GM18870 (cell line): Measurements from ENCODE around the gene USO1.
"Not testable (repeated sequence)": the region's sequence is repeated elsewhere in the genome, so short reads cannot be mapped to it uniquely, and the experiment has no call there.

Source experiments
- ATAC-seq: cut with Tn5 transposase; IDR thresholded peaks from one replicate; pipeline ENCODE4 v1.9.1; 2021; ENCODE audit warnings: moderate library complexity; ENCODE audit not compliant: unreplicated experiment

Gene USO1

DNA sequence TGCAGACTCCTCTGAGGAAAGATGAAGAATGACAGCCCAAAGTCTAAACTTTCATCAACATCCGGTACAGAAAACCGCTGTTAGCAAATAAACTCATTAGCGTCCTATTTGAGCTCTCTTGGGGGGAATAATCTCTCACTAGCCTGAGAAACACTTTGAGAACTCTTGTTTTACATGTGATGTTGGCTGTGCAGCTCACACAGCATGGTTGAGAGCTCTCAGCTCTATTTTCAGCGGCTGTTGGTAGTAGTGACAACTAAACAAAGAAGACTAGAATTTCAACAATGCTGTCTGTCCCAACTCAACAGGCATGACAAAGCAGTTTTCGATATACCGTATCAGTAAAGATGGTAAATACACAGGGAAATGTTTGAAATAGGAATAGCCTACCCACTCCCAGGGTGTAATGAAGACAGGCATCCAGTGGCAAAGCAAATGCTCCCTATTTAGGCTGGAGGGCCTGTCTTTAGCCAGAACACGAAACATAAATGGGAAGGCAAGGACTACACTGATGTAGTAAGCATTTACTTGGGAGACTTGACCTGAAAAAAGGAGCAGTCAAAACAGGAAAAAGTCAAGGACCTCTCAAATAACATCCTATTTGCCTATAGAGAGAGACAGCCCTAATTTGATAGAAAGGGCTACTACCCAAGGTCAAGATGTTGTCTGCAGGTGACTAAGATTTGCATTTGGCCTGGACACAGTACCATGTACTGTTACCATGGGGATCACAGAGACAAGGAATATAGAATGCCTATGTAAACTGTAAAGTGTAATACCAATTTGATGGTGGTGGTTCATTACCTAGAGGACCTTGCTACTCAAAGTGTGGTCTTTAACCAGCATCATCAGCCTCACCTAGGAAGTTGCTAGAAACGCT lies 117.5 kb downstream of the USO1 start:
- ATAC-seq, result no peak

DNA sequence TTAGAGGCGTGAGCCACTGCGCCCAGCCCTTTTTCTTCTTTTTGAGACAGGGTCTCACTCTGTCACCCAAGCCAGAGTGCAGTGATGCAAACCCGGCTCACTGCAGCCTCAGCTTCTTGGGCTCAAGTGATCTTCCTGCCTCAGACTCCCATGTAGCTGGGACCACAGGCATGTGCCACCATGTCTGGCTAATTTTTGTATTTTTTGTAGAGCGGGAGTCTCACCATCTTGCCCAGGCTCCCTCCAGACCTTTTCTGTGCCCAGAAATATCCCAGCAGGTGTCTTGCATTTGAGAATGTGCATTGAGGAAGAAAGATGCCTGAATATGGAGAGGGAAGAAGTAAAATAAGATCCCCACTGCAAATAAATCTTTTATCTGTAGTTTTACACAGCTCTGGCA lies 119.2 kb downstream of the USO1 start:
- no peak for ATAC-seq

DNA sequence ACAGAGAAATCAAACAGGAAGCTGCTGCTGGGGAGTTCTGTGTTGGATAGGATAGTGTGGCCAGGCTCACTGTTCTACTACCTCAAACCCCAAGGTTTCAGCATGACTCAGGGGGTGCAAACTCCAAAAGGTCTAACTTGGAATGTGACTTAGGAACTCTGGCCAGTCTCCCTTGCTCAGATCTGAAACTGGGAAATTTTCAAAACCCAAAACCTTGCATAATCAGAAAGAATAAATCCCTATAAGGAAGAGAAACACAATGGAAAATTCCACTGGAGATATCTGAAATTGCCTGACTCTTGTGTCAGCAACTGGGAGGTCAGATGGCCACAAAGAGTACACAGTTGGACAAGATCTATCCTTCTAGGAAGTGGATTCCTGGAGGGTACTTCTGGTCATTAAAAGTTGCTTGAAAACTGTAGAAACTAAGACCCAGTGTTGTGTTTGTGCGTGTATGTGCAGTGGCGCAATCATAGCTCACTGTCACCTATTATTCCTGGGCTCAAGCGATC lies 119.8 kb downstream of the USO1 start:
- ATAC-seq, result no peak

DNA sequence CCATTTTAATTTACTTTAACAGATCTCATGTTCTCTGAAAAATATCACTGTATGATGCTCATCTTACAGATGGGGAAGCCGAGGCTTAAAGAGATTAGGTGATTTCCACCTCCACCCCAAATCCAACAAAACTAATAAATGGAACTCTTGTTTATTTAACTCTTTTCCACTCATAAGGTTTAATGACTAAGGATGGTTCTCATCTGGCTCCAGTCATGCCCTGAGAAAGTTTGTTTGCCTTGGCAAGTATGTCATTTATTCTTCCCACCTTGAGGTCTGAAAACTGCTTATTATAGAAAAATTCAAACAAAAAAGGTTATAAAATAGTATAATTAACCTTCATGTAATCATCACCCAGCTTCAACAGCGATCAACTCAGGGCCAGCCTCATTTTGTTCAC lies 121.6 kb downstream of the USO1 start:
- ATAC-seq, result no peak

DNA sequence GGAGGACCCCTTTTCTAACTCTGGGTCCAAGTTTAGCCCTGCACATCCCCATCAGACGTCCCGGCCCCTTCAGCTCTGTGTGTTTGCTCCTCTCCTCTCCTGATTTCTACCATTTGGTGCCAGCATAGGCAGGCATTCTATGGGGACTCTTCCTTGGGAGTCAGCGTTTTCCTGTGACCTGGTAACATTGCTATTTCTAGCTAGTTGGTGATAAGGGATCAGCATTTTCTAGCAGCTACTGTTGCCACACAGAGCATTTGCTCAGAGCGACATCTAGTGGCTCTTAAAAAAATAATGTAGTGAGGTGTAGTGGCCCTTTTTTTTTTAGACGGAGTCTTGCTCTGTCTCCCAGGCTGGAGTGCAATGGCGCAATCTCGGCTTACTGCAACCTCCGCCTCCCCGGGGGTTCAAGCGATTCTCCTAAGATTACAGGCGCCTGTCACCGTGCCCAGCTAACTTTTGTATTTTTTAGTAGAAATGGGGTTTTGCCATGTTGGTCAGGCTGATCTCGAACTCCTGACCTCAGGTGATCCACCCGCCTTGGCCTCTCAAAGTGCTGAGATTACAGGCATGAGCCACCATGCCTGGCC lies 123.9 kb downstream of the USO1 start:
- ATAC-seq, result not testable (repeated sequence)

DNA sequence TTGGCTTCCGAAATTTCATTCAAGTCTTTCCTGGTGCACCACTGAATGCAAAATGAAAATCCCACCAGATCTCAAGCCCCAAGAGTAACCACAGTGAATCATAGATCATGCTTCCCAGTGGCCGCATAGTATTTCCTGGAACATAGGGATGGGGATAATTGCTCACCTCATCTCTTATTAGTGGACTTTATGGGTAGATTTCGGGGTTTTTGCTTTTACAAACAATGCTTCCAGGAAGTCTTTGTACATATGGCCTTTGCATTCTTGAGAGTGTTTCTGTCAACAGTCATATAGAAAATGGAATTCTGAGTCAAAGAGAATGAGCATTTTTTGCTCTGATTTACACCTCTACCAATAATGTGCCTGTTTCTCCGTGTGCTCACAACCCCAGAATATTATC lies 124.5 kb downstream of the USO1 start:
- no peak for ATAC-seq

DNA sequence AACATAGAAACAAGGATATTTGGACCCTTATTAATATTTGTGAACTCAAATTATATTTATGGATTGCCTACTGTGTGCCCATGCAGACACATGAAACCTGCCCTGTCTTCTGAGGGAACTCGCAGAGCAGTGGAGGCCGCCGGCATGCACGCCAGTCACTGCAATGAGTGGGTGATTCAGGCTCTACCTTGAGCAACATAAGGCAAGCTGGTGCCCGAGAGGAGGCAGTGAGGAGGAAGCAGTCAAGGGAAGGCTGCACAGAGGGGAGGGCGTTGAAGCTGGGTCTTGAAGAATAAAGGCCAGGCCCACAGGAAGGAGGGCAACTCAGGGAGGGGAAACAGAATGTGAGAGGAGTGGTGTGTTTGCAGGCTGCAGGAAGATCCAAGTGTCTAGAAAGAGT lies 125.1 kb downstream of the USO1 start:
- ATAC-seq, result no peak

DNA sequence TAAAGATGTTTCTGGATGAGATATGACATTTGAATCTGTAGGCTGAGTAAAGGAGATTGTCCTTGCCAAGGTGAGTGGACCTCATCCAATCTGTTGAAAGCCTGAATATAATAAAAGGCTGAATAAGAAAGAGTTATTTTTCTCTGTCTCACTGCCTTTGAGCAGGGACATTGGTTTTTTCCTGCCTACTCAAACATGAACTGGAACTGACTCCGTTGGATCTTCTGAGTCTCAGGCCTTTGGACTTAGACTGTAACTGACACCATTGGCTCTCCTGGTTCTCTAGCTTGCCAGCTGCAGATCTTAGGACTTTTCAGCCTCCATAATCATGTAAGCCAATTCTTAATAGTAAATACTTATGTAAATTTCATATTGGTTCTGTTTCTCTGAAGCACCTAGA lies 134.3 kb downstream of the USO1 start:
- no peak for ATAC-seq

DNA sequence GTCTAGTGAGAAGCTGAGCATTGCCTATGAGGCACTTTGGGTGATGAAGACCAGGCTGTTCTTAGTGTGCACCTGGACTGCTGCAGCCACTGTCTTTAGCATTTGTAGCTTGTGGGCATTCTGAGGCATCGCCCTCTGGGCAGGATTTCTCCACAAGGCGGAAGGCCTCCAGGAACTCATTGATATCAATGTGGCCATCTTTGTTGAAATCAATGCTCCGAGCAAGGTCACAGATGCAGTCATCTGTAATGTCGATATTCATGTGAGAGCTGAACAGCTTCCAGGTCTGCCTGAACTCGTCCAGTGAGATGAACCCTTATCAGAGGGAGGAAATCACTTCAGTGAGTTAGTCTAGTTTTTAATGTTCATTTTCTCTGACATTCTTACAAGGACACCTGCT lies 136.2 kb downstream of the USO1 start:
- no peak for ATAC-seq
